H1 (cell line): ENCODE results near the gene RAB14. TPM values are rescaled to one million over a fixed set of nuclear protein-coding genes. Genes with fewer than 3 reads are reported as not detected.

Source experiments
- CTCF ChIA-PET: fragments of 300-600 bp; sonication (Branson Sonifier 250); formaldehyde crosslinking; loops from one replicate; lab custom pipeline; 2021; ENCODE audit not compliant: partially characterized antibody; lab: Charles Lee
- POLR2A ChIA-PET: fragments of 300-600 bp; sonication (Branson Sonifier 250); formaldehyde crosslinking; loops from one replicate; lab custom pipeline; 2021; ENCODE audit warnings: inconsistent platforms; ENCODE audit not compliant: partially characterized antibody; lab: Charles Lee
- DNase-seq, 2 experiments: peaks; one replicate each; pipeline versions ENCODE4 v3.0.0 to v3.0.0-alpha.2; 2010 to 2022; ENCODE audit warnings: low spot score in 2 of 2, low read depth in 1 of 2, mixed read lengths in 1 of 2
- FAIRE-seq: peaks from 2 replicates; lab custom pipeline; 2011; peaks lifted over from hg19 to GRCh38; lab: Jason Lieb, UNC
- H2AFZ ChIP-seq: 2 replicates; pipeline ENCODE4 v1.8.1; 2012; ENCODE audit warnings: low read length, inconsistent platforms
- H2AK5ac ChIP-seq: 2 replicates; pipeline ENCODE4 v1.6.1; 2013; ENCODE audit warnings: low read depth, low read length
- H2BK120ac ChIP-seq: replicated peaks from 2 replicates; pipeline ENCODE3; 2013; ENCODE audit warnings: low read depth, low read length, inconsistent platforms
- H2BK12ac ChIP-seq: 2 replicates; pipeline ENCODE4 v1.6.1; 2013; ENCODE audit warnings: low read depth, low read length
- H2BK15ac ChIP-seq: 2 replicates; pipeline ENCODE4 v1.6.1; 2013; ENCODE audit warnings: low read length
- H2BK20ac ChIP-seq: 2 replicates; pipeline ENCODE4 v1.6.1; 2013; ENCODE audit warnings: low read length
- H2BK5ac ChIP-seq: 2 replicates; pipeline ENCODE4 v1.6.1; 2013; ENCODE audit warnings: low read depth, low read length
- H3K14ac ChIP-seq: 2 replicates; pipeline ENCODE4 v1.6.1; 2013; ENCODE audit warnings: inconsistent platforms; ENCODE audit not compliant: insufficient read length
- H3K18ac ChIP-seq: 2 replicates; pipeline ENCODE4 v1.6.1; 2013; ENCODE audit warnings: low read length; ENCODE audit errors: extremely low read depth
- H3K23ac ChIP-seq: 2 replicates; pipeline ENCODE4 v1.6.1; 2013; ENCODE audit warnings: inconsistent platforms; ENCODE audit not compliant: insufficient read length
- H3K23me2 ChIP-seq: 2 replicates; pipeline ENCODE4 v1.6.1; 2013; ENCODE audit warnings: low read depth, low read length
- H3K27ac ChIP-seq: 2 replicates; pipeline ENCODE4 v1.6.1; 2011; ENCODE audit warnings: low read depth, low read length, inconsistent platforms
- H3K27me3 ChIP-seq, 4 experiments: replicated peaks in 1 of 4; 1 replicate in 1 of 4; 2 replicates in 3 of 4; pipeline versions ENCODE4 v1.6.1 to v1.8.1; 2011 to 2013; ENCODE audit warnings: low read length in 3 of 4, mild to moderate bottlenecking in 3 of 4, inconsistent platforms in 2 of 4, mixed read lengths in 2 of 4, moderate library complexity in 1 of 4; ENCODE audit not compliant: control insufficient read depth in 3 of 4, insufficient read depth in 3 of 4; ENCODE audit errors: extremely low read depth in 1 of 4
- H3K36me3 ChIP-seq, 4 experiments: 2 replicates each; pipeline versions ENCODE4 v1.6.1 to v1.8.1; 2011 to 2013; ENCODE audit warnings: mild to moderate bottlenecking in 4 of 4, low read length in 3 of 4, moderate library complexity in 2 of 4, control low read depth in 1 of 4, inconsistent platforms in 1 of 4; ENCODE audit not compliant: insufficient read depth in 4 of 4, control insufficient read depth in 2 of 4
- H3K4ac ChIP-seq: replicated peaks from 2 replicates; pipeline ENCODE3; 2013; ENCODE audit warnings: low read length, low read depth, mixed read lengths, inconsistent platforms; ENCODE audit not compliant: insufficient read length
- H3K4me1 ChIP-seq, 4 experiments: replicated peaks in 1 of 4; 1 replicate in 1 of 4; 2 replicates in 3 of 4; pipeline versions ENCODE4 v1.6.1 to v1.8.1; 2011 to 2013; ENCODE audit warnings: low read length in 3 of 4, inconsistent platforms in 2 of 4, mixed read lengths in 1 of 4; ENCODE audit not compliant: insufficient read depth in 4 of 4, control insufficient read depth in 3 of 4
- H3K4me2 ChIP-seq, 2 experiments: 2 replicates each; pipeline versions ENCODE4 v1.6.1 to v1.8.1; 2011 to 2013; ENCODE audit warnings: low read depth in 2 of 2, low read length in 2 of 2, control low read depth in 1 of 2, inconsistent platforms in 1 of 2, mild to moderate bottlenecking in 1 of 2; ENCODE audit not compliant: insufficient read depth in 1 of 2
- H3K4me3 ChIP-seq, 4 experiments: fragments of 200-600, 300-600 bp in 1 of 4; sonication (generic), shearing (Covaris generic), sonication (Bioruptor Twin) in 1 of 4; 2 replicates each; pipeline versions ENCODE4 v1.5.1 to v1.8.1; 2011 to 2016; ENCODE audit warnings: low read length in 4 of 4, low read depth in 3 of 4, control low read depth in 2 of 4, inconsistent platforms in 2 of 4, mild to moderate bottlenecking in 2 of 4, mixed read lengths in 1 of 4, moderate library complexity in 1 of 4; ENCODE audit not compliant: insufficient read depth in 2 of 4; ENCODE audit errors: extremely low read depth in 1 of 4
- H3K56ac ChIP-seq: replicated peaks from 2 replicates; pipeline ENCODE3; 2013; ENCODE audit warnings: low read depth, mild to moderate bottlenecking, mixed read lengths, low read length, inconsistent platforms; ENCODE audit not compliant: insufficient read length
- H3K79me1 ChIP-seq: 2 replicates; pipeline ENCODE4 v1.6.1; 2013; ENCODE audit warnings: low read depth, low read length, control low read depth
- H3K79me2 ChIP-seq, 2 experiments: 2 replicates each; pipeline versions ENCODE4 v1.6.1 to v1.8.1; 2012 to 2013; ENCODE audit warnings: low read length in 2 of 2, mild to moderate bottlenecking in 2 of 2, inconsistent platforms in 1 of 2; ENCODE audit not compliant: insufficient read depth in 2 of 2, control insufficient read depth in 1 of 2
- H3K9ac ChIP-seq, 4 experiments: replicated peaks in 1 of 4; 1 replicate in 1 of 4; 2 replicates in 3 of 4; pipeline versions ENCODE4 v1.6.1 to v1.8.1; 2011 to 2013; ENCODE audit warnings: low read depth in 3 of 4, low read length in 3 of 4, control low read depth in 2 of 4, mild to moderate bottlenecking in 2 of 4, moderate library complexity in 2 of 4, inconsistent platforms in 1 of 4; ENCODE audit errors: extremely low read depth in 1 of 4
- H3K9me3 ChIP-seq, 2 experiments: 2 replicates each; pipeline versions ENCODE4 v1.6.1 to v1.8.1; 2012 to 2013; ENCODE audit warnings: mild to moderate bottlenecking in 2 of 2, moderate library complexity in 2 of 2, control low read depth in 1 of 2, inconsistent platforms in 1 of 2, low read depth in 1 of 2, low read length in 1 of 2, mixed read lengths in 1 of 2; ENCODE audit not compliant: insufficient read depth in 2 of 2
- H4K20me1 ChIP-seq, 2 experiments: replicated peaks in 1 of 2; 2 replicates each; pipeline versions ENCODE3 to v1.8.1; 2011 to 2013; ENCODE audit warnings: inconsistent platforms in 2 of 2, low read length in 2 of 2, mild to moderate bottlenecking in 1 of 2; ENCODE audit not compliant: insufficient read depth in 2 of 2, control insufficient read depth in 1 of 2
- H4K5ac ChIP-seq: 2 replicates; pipeline ENCODE4 v1.6.1; 2013; ENCODE audit warnings: low read length, low read depth, mixed read lengths, inconsistent platforms; ENCODE audit not compliant: insufficient read length
- H4K8ac ChIP-seq: 2 replicates; pipeline ENCODE4 v1.8.0; 2013; ENCODE audit warnings: mild to moderate bottlenecking, moderate library complexity, low read length, inconsistent platforms; ENCODE audit not compliant: insufficient read depth; ENCODE audit errors: extremely low read depth
- H4K91ac ChIP-seq: replicated peaks from 2 replicates; pipeline ENCODE3; 2013; ENCODE audit warnings: low read length, mixed read lengths, inconsistent platforms; ENCODE audit not compliant: insufficient read length
- YY1 ChIP-seq: IDR thresholded peaks from 2 replicates; pipeline ENCODE4 v1.6.1; 2011; ENCODE audit warnings: low read depth, mild to moderate bottlenecking, low read length
- WGBS, 2 experiments: shearing (Covaris generic) in 1 of 2; methylation state at CpG; one replicate each; pipeline versions ENCODE4 v1.1.6 to v1.1.7; 2013 to 2015; ENCODE audit warnings: low lambda C conversion rate in 2 of 2, mixed read lengths in 2 of 2, inconsistent platforms in 1 of 2, low coverage in 1 of 2, missing lambda C conversion rate in 1 of 2; ENCODE audit not compliant: insufficient replicate concordance in 2 of 2, insufficient coverage in 1 of 2, insufficient read length in 1 of 2; ENCODE audit errors: extremely low coverage in 1 of 2, missing lambda C conversion rate in 1 of 2; 5-methylcytosine and 5-hydroxymethylcytosine counted together
- polyA plus RNA-seq, 7 experiments: library from polyadenylated mRNA; depleted of rRNA in 3 of 7; stranded (reverse) in 5 of 7; unstranded in 2 of 7; fragments of >200 nt in 5 of 7; fragments of 200-250 nt in 2 of 7; gene quantifications; 1 replicate in 5 of 7; 2 replicates in 1 of 7; 4 replicates in 1 of 7; pipeline versions ENCODE4 v1.2.1 to v1.2.3, GENCODE V29; 2011 to 2013; ENCODE audit warnings: missing spikeins in 2 of 7, mixed read lengths in 2 of 7
- total RNA-seq: library from RNA; stranded (reverse); fragmentation: NEBNext Ultra II Directional; extraction: Animal tissue kit (Norgen Biotek cat#: 25700); gene quantifications from 2 replicates; pipeline ENCODE4 v1.2.1, GENCODE V29; 2021

RAB14 gene
- total and polyA plus RNA-seq, 2 of the 8 experiments (the other 6 are each of a cell fraction or from before 2014, with no cell fraction given): 9.1 to 44.8 TPM

GRCh38 chr9:121153642-121154041 lies 48.0 kb downstream of the RAB14 start:
- no peak overlapping the region for H3K18ac ChIP-seq
- no peak overlapping the region for H3K14ac ChIP-seq
- ChIA-PET POLR2A (no interaction called here), CTCF (no interaction called here)
- no peak overlapping the region for H3K27ac ChIP-seq
- no peaks in the 10 kb centered on the region for H3K9me3 ChIP-seq
- H3K4ac ChIP-seq: no peak overlapping the region
- H2BK120ac ChIP-seq: no peak overlapping the region
- H3K4me3 ChIP-seq: no peak overlapping the region
- DNase-seq: no peak
- no peak overlapping the region for H4K5ac ChIP-seq
- H4K8ac ChIP-seq: no peak overlapping the region
- no peak overlapping the region for H2AFZ ChIP-seq
- H3K36me3 ChIP-seq: peaks cover 0 to 5% (median 3%) of the 10 kb centered on the region in 4 experiments; a peak in 4 of 8 replicates
- no peak overlapping the region for H3K4me2 ChIP-seq
- H3K79me2 ChIP-seq: no peaks in the 10 kb centered on the region
- no peak overlapping the region for H3K56ac ChIP-seq
- H4K20me1 ChIP-seq: peaks cover 0 to 1% of the 10 kb centered on the region in 2 experiments
- no peak overlapping the region for H2BK12ac ChIP-seq
- H3K79me1 ChIP-seq: no peaks in the 10 kb centered on the region
- peaks cover 0 to 3% (median under 1%) of the 10 kb centered on the region in 4 experiments; a peak in 2 of 7 replicates for H3K4me1 ChIP-seq
- no peaks in the 10 kb centered on the region for H3K23me2 ChIP-seq
- H3K9ac ChIP-seq: no peak overlapping the region
- H3K27me3 ChIP-seq: no peaks in the 10 kb centered on the region
- 75% methylated on average over 1 of the region's 1 CpG; no CpG with 5 or more reads in 1 of the 2 experiments for WGBS, 2 experiments
- H2BK20ac ChIP-seq: no peak overlapping the region
- no peak overlapping the region for H3K23ac ChIP-seq
- H4K91ac ChIP-seq: no peak overlapping the region
- no peak overlapping the region for H2BK5ac ChIP-seq
- H2AK5ac ChIP-seq: no peak overlapping the region
- no peak overlapping the region for H2BK15ac ChIP-seq
- no peak for FAIRE-seq
- TF ChIP-seq YY1: no peak
